H1 (cell line): ENCODE measurements around the gene CD58.

Source experiments
- CREB1 ChIP-seq: IDR thresholded peaks from 2 replicates; pipeline ENCODE4 v1.6.1; 2012; ENCODE audit warnings: inconsistent platforms
- GTF2F1 ChIP-seq: IDR thresholded peaks from 2 replicates; pipeline ENCODE4 v1.6.1; 2012; ENCODE audit warnings: low read depth, low read length, improper control_type of control experiment, borderline replicate concordance
- MAFK ChIP-seq: IDR thresholded peaks from 2 replicates; pipeline ENCODE4 v1.6.1; 2012; ENCODE audit warnings: low read depth, mild to moderate bottlenecking, improper control_type of control experiment, low read length
- POLR2A ChIP-seq, 2 experiments: IDR thresholded peaks; 1 replicate in 1 of 2; 2 replicates in 1 of 2; pipeline ENCODE4 v1.6.1; 2011; ENCODE audit warnings: low read depth in 2 of 2, low read length in 2 of 2, mild to moderate bottlenecking in 2 of 2; ENCODE audit errors: control extremely low read depth in 1 of 2
- POLR2AphosphoS5 ChIP-seq: IDR thresholded peaks from 2 replicates; pipeline ENCODE4 v1.6.1; 2011; ENCODE audit warnings: low read depth, low read length
- SP2 ChIP-seq: IDR thresholded peaks from 2 replicates; pipeline ENCODE4 v1.6.1; 2012; ENCODE audit warnings: mild to moderate bottlenecking, low read length, inconsistent platforms
- TAF1 ChIP-seq: IDR thresholded peaks from 2 replicates; pipeline ENCODE4 v1.6.1; 2011; ENCODE audit warnings: mild to moderate bottlenecking, low read depth, low read length
- TF ChIP-seq, protein P1 (sequence below), 3 experiments: IDR thresholded peaks; 1 replicate in 2 of 3; 2 replicates in 1 of 3; pipeline versions ENCODE4 v1.5.1 to v1.6.1; 2011; ENCODE audit warnings: low read length in 3 of 3, mild to moderate bottlenecking in 3 of 3, inconsistent platforms in 2 of 3, low read depth in 1 of 3, moderate library complexity in 1 of 3; ENCODE audit not compliant: insufficient read depth in 1 of 3; ENCODE audit errors: control extremely low read depth in 1 of 3
- TF ChIP-seq, protein P2 (sequence below): IDR thresholded peaks from 2 replicates; pipeline ENCODE4 v1.6.1; 2012; ENCODE audit warnings: inconsistent platforms
- TF ChIP-seq, protein P3 (sequence below): IDR thresholded peaks from 2 replicates; pipeline ENCODE4 v1.6.1; 2012; ENCODE audit warnings: inconsistent platforms

DNA sequence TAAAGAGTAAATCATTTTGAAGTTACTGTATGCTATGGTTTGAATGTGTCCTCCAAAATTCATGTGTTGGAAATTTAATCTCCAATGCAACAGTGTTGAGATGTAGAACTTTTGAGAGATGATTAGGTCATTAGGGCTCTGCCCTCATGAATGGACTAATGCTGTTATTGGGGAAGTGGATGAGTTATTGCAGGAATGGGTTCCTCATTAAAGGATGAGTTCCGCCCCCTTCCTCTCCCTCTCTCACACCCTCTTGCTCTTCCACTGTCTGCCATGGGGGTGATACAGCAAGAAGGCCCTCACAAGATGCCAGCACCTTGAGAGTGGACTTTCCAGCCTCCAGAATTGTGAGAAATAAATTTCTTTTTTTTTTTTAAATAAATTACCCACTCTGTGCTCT, 100.2 kb downstream of the CD58 start:
- TF ChIP-seq, protein P1, sequence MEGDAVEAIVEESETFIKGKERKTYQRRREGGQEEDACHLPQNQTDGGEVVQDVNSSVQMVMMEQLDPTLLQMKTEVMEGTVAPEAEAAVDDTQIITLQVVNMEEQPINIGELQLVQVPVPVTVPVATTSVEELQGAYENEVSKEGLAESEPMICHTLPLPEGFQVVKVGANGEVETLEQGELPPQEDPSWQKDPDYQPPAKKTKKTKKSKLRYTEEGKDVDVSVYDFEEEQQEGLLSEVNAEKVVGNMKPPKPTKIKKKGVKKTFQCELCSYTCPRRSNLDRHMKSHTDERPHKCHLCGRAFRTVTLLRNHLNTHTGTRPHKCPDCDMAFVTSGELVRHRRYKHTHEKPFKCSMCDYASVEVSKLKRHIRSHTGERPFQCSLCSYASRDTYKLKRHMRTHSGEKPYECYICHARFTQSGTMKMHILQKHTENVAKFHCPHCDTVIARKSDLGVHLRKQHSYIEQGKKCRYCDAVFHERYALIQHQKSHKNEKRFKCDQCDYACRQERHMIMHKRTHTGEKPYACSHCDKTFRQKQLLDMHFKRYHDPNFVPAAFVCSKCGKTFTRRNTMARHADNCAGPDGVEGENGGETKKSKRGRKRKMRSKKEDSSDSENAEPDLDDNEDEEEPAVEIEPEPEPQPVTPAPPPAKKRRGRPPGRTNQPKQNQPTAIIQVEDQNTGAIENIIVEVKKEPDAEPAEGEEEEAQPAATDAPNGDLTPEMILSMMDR (IDR thresholded peaks at IDR 0.05; ENCODE audit: control extremely low read depth in 1 of 3, insufficient read depth in 1 of 3, low read depth in 1 of 3, low read length in 3 of 3): no peak
- TF ChIP-seq POLR2AphosphoS5 (no peak), CREB1 (no peak), MAFK (no peak), POLR2A (IDR thresholded peaks at IDR 0.05; ENCODE audit: control extremely low read depth in 1 of 2, low read depth in 2 of 2, low read length in 2 of 2) (no peak), GTF2F1 (no peak), TAF1 (no peak), SP2 (no peak)
- TF ChIP-seq, protein P2, sequence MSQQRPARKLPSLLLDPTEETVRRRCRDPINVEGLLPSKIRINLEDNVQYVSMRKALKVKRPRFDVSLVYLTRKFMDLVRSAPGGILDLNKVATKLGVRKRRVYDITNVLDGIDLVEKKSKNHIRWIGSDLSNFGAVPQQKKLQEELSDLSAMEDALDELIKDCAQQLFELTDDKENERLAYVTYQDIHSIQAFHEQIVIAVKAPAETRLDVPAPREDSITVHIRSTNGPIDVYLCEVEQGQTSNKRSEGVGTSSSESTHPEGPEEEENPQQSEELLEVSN: no peak
- TF ChIP-seq, protein P3, sequence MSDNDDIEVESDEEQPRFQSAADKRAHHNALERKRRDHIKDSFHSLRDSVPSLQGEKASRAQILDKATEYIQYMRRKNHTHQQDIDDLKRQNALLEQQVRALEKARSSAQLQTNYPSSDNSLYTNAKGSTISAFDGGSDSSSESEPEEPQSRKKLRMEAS: no peak
